Choroid plexus epithelial cell (primary cell): ENCODE measurements around the gene FIGNL1.

Source experiments
- DNase-seq: peaks from one replicate; pipeline ENCODE4 v3.0.0-alpha.2; 2010; ENCODE audit warnings: low read depth
- H3K4me3 ChIP-seq: 2 replicates; pipeline ENCODE4 v1.5.1; 2011; ENCODE audit warnings: low read depth, mild to moderate bottlenecking, control low read depth, low read length, moderate library complexity
- CTCF ChIP-seq: conservative IDR thresholded peaks from 2 replicates; pipeline ENCODE4 v1.5.1; 2011; ENCODE audit warnings: low read depth, mild to moderate bottlenecking, control low read depth, inconsistent platforms, low read length, moderate library complexity

FIGNL1 gene

GRCh38 chr7:50399206-50399605, 50.9 kb downstream of the FIGNL1 start:
- DNase-seq: no peak
- TF ChIP-seq CTCF: no peak
- no peak overlapping the region for H3K4me3 ChIP-seq

GRCh38 chr7:50397971-50398324, 52.2 kb downstream of the FIGNL1 start:
- TF ChIP-seq CTCF: no peak
- DNase-seq: no peak
- H3K4me3 ChIP-seq: no peak overlapping the region

GRCh38 chr7:50397320-50397970, 52.7 kb downstream of the FIGNL1 start:
- no peak for DNase-seq
- no peak for TF ChIP-seq CTCF
- H3K4me3 ChIP-seq: no peak overlapping the region

GRCh38 chr7:50396856-50397255, 53.3 kb downstream of the FIGNL1 start:
- H3K4me3 ChIP-seq: no peak overlapping the region
- DNase-seq: no peak
- TF ChIP-seq CTCF: no peak

- DNase-seq: no peak
- no peak overlapping the region for H3K4me3 ChIP-seq
- TF ChIP-seq CTCF: no peak
These were observed 55.8 kb downstream of the FIGNL1 start for GRCh38 chr7:50394315-50394714.
